Measurements from ENCODE around the gene RASAL2. TPM values are rescaled to one million over a fixed set of nuclear protein-coding genes. Genes with fewer than 3 reads are reported as not detected.

Gene RASAL2
- total and polyA plus RNA-seq, 12 donors, result 2.4 to 31.5 (median 15.0) TPM

- Histone ChIP-seq H3K4me3 (no peak overlapping the region), H3K9me3 (replicated peaks in 1 of 3) (peaks cover 0 to 5% (median 0%) of the 10 kb centered on the region in 3 donors), H3K4me1 (replicated peaks in 1 of 2) (peaks cover 0 to 7% of the 10 kb centered on the region in 2 donors), H3K36me3 (replicated peaks in 1 of 2) (no peaks in the 10 kb centered on the region), H3K27me3 (no peaks in the 10 kb centered on the region), H3K27ac (no peak overlapping the region)
- intact Hi-C loops (cut with DNase I), result loop anchor here (10.0 kb wide), 1 partner anchor 248 kb away; no protein-coding TSS in a partner anchor
- no peak for DNase-seq
- no peak for TF ChIP-seq POLR2A (IDR thresholded peaks at IDR 0.05)
- TF ChIP-seq CTCF (IDR thresholded peaks at IDR 0.05), result peak; percentile 12 to 57 (median 52)
- 23 to 35% (median 28%) methylated on average over 3 of the region's 3 CpGs for WGBS, 4 donors
Observed at GRCh38 chr1:178282949-178283367, 189.1 kb downstream of the RASAL2 start.

DNA sequence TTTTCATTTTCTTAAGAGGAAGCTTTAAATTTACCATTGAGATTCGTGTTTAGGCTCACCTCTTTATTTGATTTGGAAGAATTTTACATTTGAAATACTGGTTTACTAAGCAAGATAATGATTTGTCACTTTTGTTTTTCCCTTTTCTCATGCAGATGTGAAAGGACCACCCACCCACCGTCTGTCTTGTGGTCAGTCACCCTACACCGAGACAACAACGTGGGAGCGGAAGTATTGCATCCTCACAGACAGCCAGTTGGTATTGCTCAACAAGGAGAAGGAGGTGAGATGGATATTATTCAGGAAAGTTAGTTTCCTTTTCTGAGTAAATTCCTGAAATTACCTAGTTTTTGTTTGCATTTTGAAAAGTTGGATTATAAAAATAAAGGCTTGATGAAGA, 189.5 kb downstream of the RASAL2 start:
- WGBS, 4 donors, result 63 to 76% (median 69%) methylated on average over 5 of the region's 5 CpGs
- H3K4me1 ChIP-seq (replicated peaks in 1 of 2), result peaks cover 0 to 7% of the 10 kb centered on the region in 2 donors
- H3K36me3 ChIP-seq (replicated peaks in 1 of 2), result no peaks in the 10 kb centered on the region
- peak in 2 of 7 donors; percentile 4 to 8 for DNase-seq
- no peak overlapping the region for H3K27ac ChIP-seq
- intact Hi-C loops (cut with DNase I), result loop anchor here (10.0 kb wide), 1 partner anchor 249 kb away; no protein-coding TSS in a partner anchor
- H3K27me3 ChIP-seq, result no peaks in the 10 kb centered on the region
- H3K4me3 ChIP-seq, result no peak overlapping the region
- TF ChIP-seq POLR2A (IDR thresholded peaks at IDR 0.05) (no peak), CTCF (IDR thresholded peaks at IDR 0.05) (no peak)
- peaks cover 0 to 5% (median 0%) of the 10 kb centered on the region in 3 donors for H3K9me3 ChIP-seq (replicated peaks in 1 of 3)

- Histone ChIP-seq H3K27ac (no peak overlapping the region), H3K27me3 (no peaks in the 10 kb centered on the region), H3K36me3 (replicated peaks in 1 of 2) (no peaks in the 10 kb centered on the region), H3K9me3 (replicated peaks in 1 of 3) (peaks cover 0 to 5% (median 0%) of the 10 kb centered on the region in 3 donors), H3K4me1 (replicated peaks in 1 of 2) (peaks cover 0 to 7% of the 10 kb centered on the region in 2 donors), H3K4me3 (no peak overlapping the region)
- TF ChIP-seq POLR2A (IDR thresholded peaks at IDR 0.05) (no peak), CTCF (IDR thresholded peaks at IDR 0.05) (peak in 1 of 6 experiments; percentile 8)
- intact Hi-C loops (cut with DNase I), result loop anchor here (10.0 kb wide), 1 partner anchor 249 kb away; no protein-coding TSS in a partner anchor
- WGBS, 4 donors, result 45 to 56% (median 48%) methylated on average over 3 of the region's 3 CpGs
- DNase-seq, result no peak
Observed at GRCh38 chr1:178284058-178284457, 190.2 kb downstream of the RASAL2 start.

- intact Hi-C loops (cut with DNase I), result no loop called here
Observed at GRCh38 chr1:178291166-178291565, 197.3 kb downstream of the RASAL2 start.

More at GRCh38 chr1:178291166-178291565, 197.3 kb downstream of the RASAL2 start:
- Histone ChIP-seq H3K4me1 (replicated peaks in 1 of 2) (no peaks in the 10 kb centered on the region), H3K4me3 (no peak overlapping the region), H3K36me3 (replicated peaks in 1 of 2) (no peaks in the 10 kb centered on the region), H3K9me3 (replicated peaks in 1 of 3) (no peaks in the 10 kb centered on the region), H3K27ac (no peak overlapping the region), H3K27me3 (no peaks in the 10 kb centered on the region)
- WGBS, 4 donors, result 78 to 95% (median 91%) methylated on average over 1 of the region's 1 CpG
- TF ChIP-seq CTCF (IDR thresholded peaks at IDR 0.05) (no peak), POLR2A (IDR thresholded peaks at IDR 0.05) (no peak)
- no peak for DNase-seq

All from adrenal gland (tissue), 12 donors.